Tongue (tissue), 2 donors: ENCODE data around the gene RHOT1. TPM values are rescaled to one million over a fixed set of nuclear protein-coding genes. Genes with fewer than 3 reads are reported as not detected.
"Not testable (repeated sequence)": the region's sequence is repeated elsewhere in the genome, so short reads cannot be mapped to it uniquely, and the experiment has no call there.

Source experiments
- DNase-seq: peaks from one replicate; pipeline ENCODE4 v3.0.0-alpha.2; 2015
- total RNA-seq: library from RNA; depleted of rRNA; stranded (reverse); fragments of >200 nt; gene quantifications from one replicate; pipeline ENCODE4 v1.2.3, GENCODE V29; 2014

The RHOT1 gene
- 65.8 TPM for total RNA-seq

- peak; percentile 91 for DNase-seq
These were observed at the start of gene RHOT1 for GRCh38 chr17:32142038-32142856. TSS of gene RHOT1 (plus strand) at chr17:32142502. CDS start at chr17:32142693, 191 bp downstream.

- DNase-seq, result no peak
These were observed 42.6 kb upstream of the RHOT1 start for GRCh38 chr17:32099686-32100085.

- not testable (repeated sequence) for DNase-seq
These were observed 42.0 kb upstream of the RHOT1 start for GRCh38 chr17:32100323-32100722.

- no peak for DNase-seq
These were observed 41.2 kb upstream of the RHOT1 start for GRCh38 chr17:32100971-32101631.

GRCh38 chr17:32102172-32102571 lies 40.1 kb upstream of the RHOT1 start:
- DNase-seq, result no peak

- no peak for DNase-seq
These were observed 39.6 kb upstream of the RHOT1 start for GRCh38 chr17:32102646-32103186.

- no peak for DNase-seq
These were observed 38.7 kb upstream of the RHOT1 start for GRCh38 chr17:32103476-32104113.

GRCh38 chr17:32104158-32104557 lies 38.1 kb upstream of the RHOT1 start:
- no peak for DNase-seq

- DNase-seq, result not testable (repeated sequence)
These were observed 35.8 kb upstream of the RHOT1 start for GRCh38 chr17:32106471-32106981.

- not testable (repeated sequence) for DNase-seq
These were observed 35.1 kb upstream of the RHOT1 start for GRCh38 chr17:32107194-32107593.

GRCh38 chr17:32110596-32110995 lies 31.7 kb upstream of the RHOT1 start:
- DNase-seq, result no peak

GRCh38 chr17:32111141-32111771 lies 31.0 kb upstream of the RHOT1 start:
- DNase-seq, result peak; percentile 94

GRCh38 chr17:32112416-32112815 lies 29.9 kb upstream of the RHOT1 start:
- no peak for DNase-seq

- no peak for DNase-seq
These were observed 27.8 kb upstream of the RHOT1 start for GRCh38 chr17:32114536-32114935.

- peak; percentile 37 for DNase-seq
These were observed 26.8 kb upstream of the RHOT1 start for GRCh38 chr17:32115546-32115945.

GRCh38 chr17:32116937-32117336 lies 25.4 kb upstream of the RHOT1 start:
- DNase-seq, result no peak

- DNase-seq, result no peak
These were observed 24.9 kb upstream of the RHOT1 start for GRCh38 chr17:32117399-32117798.

- not testable (repeated sequence) for DNase-seq
These were observed 24.2 kb upstream of the RHOT1 start for GRCh38 chr17:32118088-32118487.

- DNase-seq, result no peak
These were observed 23.5 kb upstream of the RHOT1 start for GRCh38 chr17:32118835-32119234.

- DNase-seq, result no peak
These were observed 22.2 kb upstream of the RHOT1 start for GRCh38 chr17:32120141-32120540.

GRCh38 chr17:32120716-32121115 lies 21.6 kb upstream of the RHOT1 start:
- DNase-seq, result no peak

GRCh38 chr17:32123782-32124181 lies 18.5 kb upstream of the RHOT1 start:
- DNase-seq, result peak; percentile 64
